Mesothelial cell of epicardium (in vitro differentiated cells): ENCODE data around the gene SCARB1. TPM values are rescaled to one million over a fixed set of nuclear protein-coding genes. Genes with fewer than 3 reads are reported as not detected.

ENCODE experiments used
- DNase-seq, 2 experiments: peaks; one replicate each; pipeline ENCODE4 v3.0.0; 2021; ENCODE audit warnings: low spot score in 2 of 2; ENCODE audit not compliant: unreplicated experiment in 2 of 2
- H3K27ac Mint-ChIP-seq: 2 replicates; pipeline ENCODE4 v1.8.0; 2021; ENCODE audit warnings: mixed read lengths
- H3K27me3 Mint-ChIP-seq: 2 replicates; pipeline ENCODE4 v1.8.0; 2021; ENCODE audit warnings: low read depth, mixed read lengths
- H3K36me3 Mint-ChIP-seq: 2 replicates; pipeline ENCODE4 v1.8.0; 2021; ENCODE audit warnings: mixed read lengths
- H3K4me1 Mint-ChIP-seq: 2 replicates; pipeline ENCODE4 v1.8.0; 2021; ENCODE audit warnings: mixed read lengths
- H3K4me3 Mint-ChIP-seq: 2 replicates; pipeline ENCODE4 v1.8.0; 2021; ENCODE audit warnings: mild to moderate bottlenecking, moderate library complexity, mixed read lengths
- H3K9me3 Mint-ChIP-seq: 2 replicates; pipeline ENCODE4 v1.8.0; 2021; ENCODE audit warnings: mixed read lengths
- total RNA-seq: library from RNA; stranded (reverse); gene quantifications from 3 replicates; pipeline ENCODE4 v1.2.1, GENCODE V29; 2021
- TF ChIP-seq, protein P1 (sequence below): fragments of 200-600 bp; sonication (generic); IDR thresholded peaks from one replicate; pipeline ENCODE4 v1.5.0; 2021; ENCODE audit warnings: antibody characterized with exemption; ENCODE audit not compliant: unreplicated experiment

SCARB1 gene
- total RNA-seq, 1 donor from 2014 or later, result 40.2 TPM

DNA sequence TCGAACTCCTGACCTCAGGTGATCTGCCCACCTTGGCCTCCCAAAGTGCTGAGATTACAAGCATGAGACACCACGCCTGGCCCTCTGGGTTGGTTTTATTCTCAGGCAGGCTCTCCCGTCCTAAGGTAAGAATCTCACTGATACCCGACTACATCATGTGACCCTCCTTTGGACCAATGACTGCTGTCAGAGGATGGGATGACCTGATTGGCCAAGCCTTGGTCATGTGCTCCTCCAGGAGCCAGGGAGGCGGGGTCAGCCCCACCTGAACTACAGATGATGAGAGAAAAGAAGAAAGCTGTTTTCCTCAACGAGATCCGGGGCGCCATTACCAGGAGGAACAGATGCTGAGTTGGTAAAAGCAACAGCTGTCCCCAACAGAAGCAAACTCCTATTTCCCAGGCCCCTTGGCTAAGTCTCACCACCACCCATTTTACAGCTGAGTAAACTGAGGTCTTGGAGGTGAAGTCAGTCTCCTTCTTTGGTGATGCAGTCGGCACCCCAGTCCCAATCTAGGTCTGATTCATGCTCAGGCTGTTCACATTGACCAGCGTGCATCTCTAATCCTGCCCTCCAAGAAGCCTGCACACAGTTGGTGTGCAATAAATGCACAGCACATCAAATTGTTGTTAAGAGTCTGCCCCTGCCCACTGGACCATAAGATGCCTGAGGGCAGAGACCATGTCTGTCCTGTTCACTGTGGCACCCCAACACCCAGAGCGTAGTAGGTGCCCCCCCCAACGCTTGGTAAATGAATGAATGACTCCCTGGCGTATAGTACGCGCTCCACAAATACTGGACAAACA, 118.8 kb downstream of the SCARB1 start:
- TF ChIP-seq, protein P1, sequence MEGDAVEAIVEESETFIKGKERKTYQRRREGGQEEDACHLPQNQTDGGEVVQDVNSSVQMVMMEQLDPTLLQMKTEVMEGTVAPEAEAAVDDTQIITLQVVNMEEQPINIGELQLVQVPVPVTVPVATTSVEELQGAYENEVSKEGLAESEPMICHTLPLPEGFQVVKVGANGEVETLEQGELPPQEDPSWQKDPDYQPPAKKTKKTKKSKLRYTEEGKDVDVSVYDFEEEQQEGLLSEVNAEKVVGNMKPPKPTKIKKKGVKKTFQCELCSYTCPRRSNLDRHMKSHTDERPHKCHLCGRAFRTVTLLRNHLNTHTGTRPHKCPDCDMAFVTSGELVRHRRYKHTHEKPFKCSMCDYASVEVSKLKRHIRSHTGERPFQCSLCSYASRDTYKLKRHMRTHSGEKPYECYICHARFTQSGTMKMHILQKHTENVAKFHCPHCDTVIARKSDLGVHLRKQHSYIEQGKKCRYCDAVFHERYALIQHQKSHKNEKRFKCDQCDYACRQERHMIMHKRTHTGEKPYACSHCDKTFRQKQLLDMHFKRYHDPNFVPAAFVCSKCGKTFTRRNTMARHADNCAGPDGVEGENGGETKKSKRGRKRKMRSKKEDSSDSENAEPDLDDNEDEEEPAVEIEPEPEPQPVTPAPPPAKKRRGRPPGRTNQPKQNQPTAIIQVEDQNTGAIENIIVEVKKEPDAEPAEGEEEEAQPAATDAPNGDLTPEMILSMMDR, result no peak
- Mint-ChIP-seq H3K27me3 (no peaks in the 10 kb centered on the region), H3K4me3 (no peak overlapping the region), H3K9me3 (no peaks in the 10 kb centered on the region), H3K27ac (peak overlapping the region; percentile 85), H3K4me1 (peaks cover 27% of the 10 kb centered on the region), H3K36me3 (no peaks in the 10 kb centered on the region)
- no peak for DNase-seq

DNA sequence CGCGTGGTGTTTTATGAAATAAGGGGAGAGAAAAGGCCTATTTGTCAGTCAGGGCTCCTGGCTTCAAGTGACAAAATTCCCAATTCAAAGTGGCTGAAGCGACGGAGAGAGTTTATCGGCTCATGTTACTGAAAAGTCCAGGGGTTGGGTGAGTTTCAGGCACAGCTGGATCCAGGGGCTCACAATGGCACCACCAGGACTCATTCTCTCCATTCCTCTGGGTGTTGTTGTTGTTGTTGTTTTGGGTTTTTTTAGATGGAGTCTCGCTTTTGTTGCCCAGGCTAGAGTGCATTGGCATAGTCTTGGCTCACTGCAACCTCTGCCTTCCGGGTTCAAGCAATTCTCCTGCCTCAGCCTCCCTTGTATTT, 119.4 kb downstream of the SCARB1 start:
- no peaks in the 10 kb centered on the region for H3K9me3 Mint-ChIP-seq
- no peak overlapping the region for H3K4me3 Mint-ChIP-seq
- peak overlapping the region; percentile 49 for H3K27ac Mint-ChIP-seq
- DNase-seq, result no peak
- TF ChIP-seq, protein P1, result no peak
- H3K36me3 Mint-ChIP-seq, result no peaks in the 10 kb centered on the region
- no peaks in the 10 kb centered on the region for H3K27me3 Mint-ChIP-seq
- peaks cover 27% of the 10 kb centered on the region for H3K4me1 Mint-ChIP-seq

DNA sequence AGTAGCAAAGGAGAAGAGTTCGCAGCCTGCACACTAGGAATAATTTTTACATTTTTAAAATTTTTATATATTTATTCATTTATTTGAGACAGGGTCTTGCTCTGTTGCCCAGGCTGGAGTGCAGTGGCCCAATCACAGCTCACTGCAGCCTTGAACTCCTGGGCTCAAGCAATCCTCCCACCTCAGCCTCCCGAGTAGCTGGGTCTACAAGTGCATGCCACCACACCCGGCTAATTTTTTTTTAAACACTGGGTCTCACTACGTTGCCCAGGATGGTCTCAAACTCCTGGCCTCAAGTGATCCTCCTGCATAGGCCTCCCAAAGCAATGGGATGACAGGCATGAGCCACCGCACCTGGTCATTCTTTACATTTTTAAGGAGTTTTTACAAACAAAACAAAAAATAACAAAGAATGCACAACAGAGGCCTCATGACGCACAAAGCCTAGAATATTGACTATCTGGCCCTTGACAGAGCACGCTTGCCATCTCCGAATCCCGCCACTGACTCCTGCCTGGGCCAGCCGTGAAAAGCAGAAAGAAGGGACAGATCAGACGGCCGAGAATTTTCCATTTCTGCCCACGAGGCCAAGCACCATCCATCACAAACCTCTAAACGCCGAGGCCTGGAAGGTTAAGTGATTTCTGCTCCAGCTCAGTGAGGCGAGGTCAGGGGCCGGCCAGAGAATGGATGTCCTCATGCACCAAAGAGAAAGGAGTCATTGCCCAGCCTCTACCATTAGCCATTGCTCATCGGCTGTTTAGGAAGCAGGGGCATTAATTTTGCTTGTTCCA, 120.0 kb downstream of the SCARB1 start:
- TF ChIP-seq, protein P1, result no peak
- Mint-ChIP-seq H3K27ac (peak overlapping the region; percentile 49), H3K36me3 (no peaks in the 10 kb centered on the region), H3K27me3 (no peaks in the 10 kb centered on the region), H3K9me3 (no peaks in the 10 kb centered on the region), H3K4me1 (peaks cover 30% of the 10 kb centered on the region), H3K4me3 (no peak overlapping the region)
- no peak for DNase-seq

DNA sequence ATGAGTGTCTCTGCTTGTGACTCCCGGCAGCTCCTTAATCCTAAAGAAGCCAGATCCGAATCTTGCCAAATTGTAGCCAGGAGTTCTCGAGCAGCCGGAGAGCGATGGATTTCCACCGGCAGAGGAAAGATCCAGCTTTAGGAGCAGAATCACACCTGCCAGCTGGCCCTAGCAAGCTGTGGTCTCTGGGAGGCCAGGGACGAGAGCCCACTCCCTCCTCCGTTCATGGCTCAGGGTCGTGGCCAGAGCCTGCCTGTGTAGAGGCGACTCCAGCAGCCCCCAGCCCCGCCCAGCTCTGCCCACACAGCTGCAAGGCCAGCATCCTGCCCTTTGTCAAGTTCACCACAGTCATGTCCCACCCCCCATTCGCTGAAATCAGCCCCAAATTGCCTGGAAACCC, 121.0 kb downstream of the SCARB1 start:
- H3K4me3 Mint-ChIP-seq, result no peak overlapping the region
- H3K27me3 Mint-ChIP-seq, result no peaks in the 10 kb centered on the region
- TF ChIP-seq, protein P1, result no peak
- peak overlapping the region; percentile 47 for H3K27ac Mint-ChIP-seq
- H3K9me3 Mint-ChIP-seq, result no peaks in the 10 kb centered on the region
- no peaks in the 10 kb centered on the region for H3K36me3 Mint-ChIP-seq
- H3K4me1 Mint-ChIP-seq, result peaks cover 36% of the 10 kb centered on the region
- no peak for DNase-seq

DNA sequence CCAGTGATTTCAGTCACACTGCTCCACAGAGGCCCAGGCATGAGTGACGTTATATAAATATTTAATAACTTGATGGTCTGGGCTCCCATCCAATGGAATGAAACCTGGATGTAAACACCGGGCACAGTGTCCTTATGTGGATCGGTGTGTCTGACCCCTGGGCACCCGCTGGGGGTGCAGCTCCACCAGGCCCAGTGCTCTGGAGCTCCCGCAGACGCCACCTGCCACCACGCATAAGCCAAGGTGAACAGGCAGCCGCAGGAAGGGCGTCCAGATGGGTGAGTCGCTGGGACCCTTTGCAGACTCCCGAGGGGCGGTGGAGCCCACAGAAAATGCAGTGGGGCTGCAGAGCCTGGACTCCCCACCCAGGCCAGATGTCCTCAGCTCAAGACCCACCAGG, 121.6 kb downstream of the SCARB1 start:
- Mint-ChIP-seq H3K27me3 (no peaks in the 10 kb centered on the region), H3K9me3 (no peaks in the 10 kb centered on the region), H3K36me3 (no peaks in the 10 kb centered on the region), H3K27ac (no peak overlapping the region), H3K4me3 (no peak overlapping the region), H3K4me1 (peaks cover 36% of the 10 kb centered on the region)
- TF ChIP-seq, protein P1, result no peak
- DNase-seq, result no peak
